Common myeloid progenitor, CD34-positive (primary cell): ENCODE data around the gene CLIP2. TPM values are rescaled to one million over a fixed set of nuclear protein-coding genes. Genes with fewer than 3 reads are reported as not detected.
"Not testable (repeated sequence)": the region's sequence is repeated elsewhere in the genome, so short reads cannot be mapped to it uniquely, and the experiment has no call there.

ENCODE experiments used
- CTCF ChIA-PET: fragments of 350-600 bp; sonication (Branson Sonifier 250); formaldehyde crosslinking; loops from one replicate; lab custom pipeline; 2021; ENCODE audit warnings: antibody characterized with exemption; lab: Charles Lee
- POLR2A ChIA-PET: fragments of 350-600 bp; sonication (Branson Sonifier 250); formaldehyde crosslinking; loops from one replicate; lab custom pipeline; 2021; ENCODE audit warnings: antibody characterized with exemption; lab: Charles Lee
- DNase-seq, 3 donors: peaks; one replicate each; pipeline versions ENCODE4 v3.0.0 to v3.0.0-alpha.2; 2013
- H3K27ac ChIP-seq, 2 experiments: 1 replicate in 1 of 2; 2 replicates in 1 of 2; pipeline ENCODE4 v1.7.0; 2013; ENCODE audit warnings: inconsistent platforms in 2 of 2, low read length in 2 of 2, mild to moderate bottlenecking in 2 of 2, low read depth in 1 of 2, moderate library complexity in 1 of 2; ENCODE audit not compliant: severe bottlenecking in 2 of 2, insufficient read depth in 1 of 2, poor library complexity in 1 of 2
- H3K27me3 ChIP-seq, 5 experiments: replicated peaks in 2 of 5; 1 replicate in 3 of 5; 2 replicates in 2 of 5; pipeline versions ENCODE4 v1.6.1 to v1.7.0; 2013; ENCODE audit warnings: low read length in 4 of 5, mild to moderate bottlenecking in 2 of 5, moderate library complexity in 2 of 5, inconsistent platforms in 1 of 5; ENCODE audit not compliant: insufficient read depth in 5 of 5, control insufficient read depth in 4 of 5
- H3K36me3 ChIP-seq, 4 experiments: 1 replicate in 2 of 4; 2 replicates in 2 of 4; pipeline versions ENCODE4 v1.6.1 to v1.7.0; 2013; ENCODE audit warnings: low read length in 3 of 4, control low read depth in 1 of 4, mild to moderate bottlenecking in 1 of 4; ENCODE audit not compliant: control insufficient read depth in 4 of 4, insufficient read depth in 4 of 4
- H3K4me1 ChIP-seq, 4 experiments: 1 replicate in 3 of 4; 2 replicates in 1 of 4; pipeline versions ENCODE4 v1.6.1 to v1.7.1; 2013; ENCODE audit warnings: low read length in 3 of 4, mild to moderate bottlenecking in 3 of 4, control low read depth in 1 of 4, inconsistent platforms in 1 of 4, moderate library complexity in 1 of 4; ENCODE audit not compliant: control insufficient read depth in 4 of 4, insufficient read depth in 4 of 4; ENCODE audit errors: control extremely low read depth in 1 of 4
- H3K4me3 ChIP-seq, 7 experiments: 1 replicate in 4 of 7; 2 replicates in 3 of 7; pipeline versions ENCODE4 v1.5.1 to v1.7.0; 2013; ENCODE audit warnings: mild to moderate bottlenecking in 7 of 7, low read length in 6 of 7, moderate library complexity in 6 of 7, inconsistent platforms in 2 of 7, low read depth in 2 of 7, control low read depth in 1 of 7; ENCODE audit not compliant: insufficient read depth in 4 of 7, control insufficient read depth in 1 of 7; ENCODE audit errors: extremely low read depth in 1 of 7
- H3K9me3 ChIP-seq, 5 experiments: 1 replicate in 4 of 5; 2 replicates in 1 of 5; pipeline versions ENCODE4 v1.6.1 to v1.7.1; 2013; ENCODE audit warnings: low read length in 4 of 5, mild to moderate bottlenecking in 2 of 5, inconsistent platforms in 1 of 5, low read depth in 1 of 5, moderate library complexity in 1 of 5; ENCODE audit not compliant: control insufficient read depth in 4 of 5, insufficient read depth in 2 of 5; ENCODE audit errors: control extremely low read depth in 1 of 5
- WGBS: methylation state at CpG from one replicate; pipeline ENCODE4 v1.1.5; 2013; ENCODE audit not compliant: insufficient coverage; 5-methylcytosine and 5-hydroxymethylcytosine counted together
- polyA plus RNA-seq: library from polyadenylated mRNA; unstranded; fragments of 120-200 nt; gene quantifications from one replicate; pipeline ENCODE4 v1.2.1, GENCODE V29; 2013

The CLIP2 gene
- polyA plus RNA-seq = 39.4 TPM

GRCh38 chr7:74289018-74289658, at the start of gene CLIP2:
Gene CLIP2 (plus strand): TSS chr7:74289407. CDS start chr7:74317547, 28,140 bp downstream.
- Histone ChIP-seq H3K9me3 (no peaks in the 10 kb centered on the region), H3K27me3 (no peaks in the 10 kb centered on the region), H3K36me3 (no peaks in the 10 kb centered on the region), H3K27ac (peak within 1 kb of the TSS in 1 of 2 experiments; percentile 43), H3K4me3 (peak within 1 kb of the TSS; percentile 60 to 93 (median 81)), H3K4me1 (peaks cover 5 to 77% (median 49%) of the 10 kb centered on the region in 4 experiments)
- ChIA-PET POLR2A (interaction anchor here (1.0 to 1.8 kb wide), 2 partner anchors 18 to 35 kb away, joined by 3 to 19 read pairs; partner anchors contain the start of gene RFC2), CTCF (interaction anchor here (0.6 to 5.9 kb wide), 6 partner anchors 14 to 100 kb away, joined by 3 to 70 read pairs (median 6); no protein-coding TSS in a partner anchor)
- WGBS = under 1% methylated on average over 43 of the region's 67 CpGs
- peak; percentile 72 to 86 (median 85) for DNase-seq

- Histone ChIP-seq H3K4me1 (peaks cover 0 to 3% (median 0%) of the 10 kb centered on the region in 4 experiments), H3K36me3 (peaks cover 29 to 92% (median 61%) of the 10 kb centered on the region in 4 experiments)
- CTCF ChIA-PET = interaction anchor here (1.1 kb wide), 2 partner anchors 10 to 34 kb away, joined by 3 to 5 read pairs; no protein-coding TSS in a partner anchor
Measured at GRCh38 chr7:74240482-74240881, 48.7 kb upstream of the CLIP2 start.

GRCh38 chr7:74242122-74242443, 47.1 kb upstream of the CLIP2 start:
- Histone ChIP-seq H3K36me3 (peaks cover 29 to 85% (median 55%) of the 10 kb centered on the region in 4 experiments), H3K4me3 (no peak overlapping the region)
- CTCF ChIA-PET = interaction anchor here (0.8 to 0.9 kb wide), 2 partner anchors 159 to 173 kb away, joined by 3 read pairs; no protein-coding TSS in a partner anchor

More at GRCh38 chr7:74240482-74240881, 48.7 kb upstream of the CLIP2 start:
- H3K4me3 ChIP-seq = no peak overlapping the region
- no peaks in the 10 kb centered on the region for H3K9me3 ChIP-seq
- WGBS = 90% methylated on average over 1 of the region's 4 CpGs
- H3K27ac ChIP-seq = no peak overlapping the region
- DNase-seq = no peak
- H3K27me3 ChIP-seq = no peaks in the 10 kb centered on the region
- POLR2A ChIA-PET = no interaction called here

GRCh38 chr7:74246497-74246896, 42.7 kb upstream of the CLIP2 start:
- no peak for DNase-seq
- no peak overlapping the region for H3K27ac ChIP-seq
- ChIA-PET CTCF (interaction anchor here (0.9 kb wide), 1 partner anchor 13 kb away, joined by 3 read pairs; no protein-coding TSS in a partner anchor), POLR2A (no interaction called here)
- H3K27me3 ChIP-seq = no peaks in the 10 kb centered on the region
- H3K4me1 ChIP-seq = no peaks in the 10 kb centered on the region
- WGBS = 100% methylated on average over 1 of the region's 4 CpGs
- H3K36me3 ChIP-seq = peaks cover 18 to 83% (median 53%) of the 10 kb centered on the region in 4 experiments
- H3K4me3 ChIP-seq = no peak overlapping the region
- no peaks in the 10 kb centered on the region for H3K9me3 ChIP-seq

More at GRCh38 chr7:74242122-74242443, 47.1 kb upstream of the CLIP2 start:
- Histone ChIP-seq H3K4me1 (no peaks in the 10 kb centered on the region), H3K27ac (no peak overlapping the region), H3K27me3 (no peaks in the 10 kb centered on the region), H3K9me3 (no peaks in the 10 kb centered on the region)
- 98% methylated on average over 4 of the region's 6 CpGs for WGBS
- no peak for DNase-seq
- POLR2A ChIA-PET = no interaction called here

GRCh38 chr7:74248156-74248555, 41.1 kb upstream of the CLIP2 start:
- Histone ChIP-seq H3K27ac (no peak overlapping the region), H3K4me1 (peaks cover 5 to 6% (median 6%) of the 10 kb centered on the region in 4 experiments), H3K27me3 (no peaks in the 10 kb centered on the region), H3K4me3 (no peak overlapping the region), H3K9me3 (no peaks in the 10 kb centered on the region), H3K36me3 (peaks cover 15 to 67% (median 43%) of the 10 kb centered on the region in 4 experiments)
- POLR2A ChIA-PET = no interaction called here
- 100% methylated on average over 6 of the region's 6 CpGs for WGBS
- CTCF ChIA-PET = interaction anchor here (1.6 kb wide), 1 partner anchor 16 kb away, joined by 5 read pairs; no protein-coding TSS in a partner anchor
- DNase-seq = no peak

- POLR2A ChIA-PET, DNase-seq, H3K27me3 ChIP-seq, H3K9me3 ChIP-seq, H3K4me3 ChIP-seq: not testable (repeated sequence)
- 90% methylated on average over 3 of the region's 10 CpGs for WGBS
- CTCF ChIA-PET = interaction anchor here (1.0 to 1.6 kb wide), 2 partner anchors 15 to 43 kb away, joined by 3 to 5 read pairs; no protein-coding TSS in a partner anchor
- H3K4me1 ChIP-seq = peaks cover 5 to 15% (median 13%) of the 10 kb centered on the region in 4 experiments
- peaks cover 15 to 61% (median 41%) of the 10 kb centered on the region in 4 experiments for H3K36me3 ChIP-seq
- H3K27ac ChIP-seq = peak overlapping the region in 1 of 2 experiments; percentile 12
Measured at GRCh38 chr7:74249058-74249457, 40.1 kb upstream of the CLIP2 start.
